H9 (cell line): ENCODE measurements around the gene ZNF8. TPM values are rescaled to one million over a fixed set of nuclear protein-coding genes. Genes with fewer than 3 reads are reported as not detected.

Source experiments
- DNase-seq: peaks from one replicate; pipeline ENCODE4 v3.0.0-alpha.2; 2017
- H2AFZ ChIP-seq: one replicate; pipeline ENCODE4 v1.6.1; 2013; ENCODE audit warnings: mild to moderate bottlenecking, low read length, control low read depth, moderate library complexity
- H2AK5ac ChIP-seq: 2 replicates; pipeline ENCODE4 v1.6.1; 2013; ENCODE audit warnings: low read length, control low read depth, mixed read lengths; ENCODE audit not compliant: insufficient read length
- H2BK120ac ChIP-seq: one replicate; pipeline ENCODE4 v1.6.1; 2013; ENCODE audit warnings: low read depth, mild to moderate bottlenecking, low read length, control low read depth, inconsistent platforms; ENCODE audit not compliant: poor library complexity, severe bottlenecking
- H2BK12ac ChIP-seq: 2 replicates; pipeline ENCODE4 v1.6.1; 2013; ENCODE audit warnings: low read length, control low read depth, mixed read lengths, low read depth; ENCODE audit not compliant: insufficient read length
- H2BK15ac ChIP-seq: 2 replicates; pipeline ENCODE4 v1.6.1; 2013; ENCODE audit warnings: low read depth, low read length, control low read depth
- H2BK20ac ChIP-seq: one replicate; pipeline ENCODE4 v1.6.1; 2013; ENCODE audit warnings: low read depth, mild to moderate bottlenecking, low read length, control low read depth, inconsistent platforms; ENCODE audit not compliant: poor library complexity, severe bottlenecking
- H2BK5ac ChIP-seq: 2 replicates; pipeline ENCODE4 v1.6.1; 2013; ENCODE audit warnings: low read length, control low read depth, mixed read lengths; ENCODE audit not compliant: insufficient read length
- H3K14ac ChIP-seq: 2 replicates; pipeline ENCODE4 v1.6.1; 2013; ENCODE audit warnings: low read length, control low read depth; ENCODE audit not compliant: insufficient read depth
- H3K18ac ChIP-seq: 2 replicates; pipeline ENCODE4 v1.6.1; 2013; ENCODE audit warnings: low read depth, mild to moderate bottlenecking, mixed read lengths, low read length, control low read depth; ENCODE audit not compliant: insufficient read length
- H3K23ac ChIP-seq: 2 replicates; pipeline ENCODE4 v1.6.1; 2013; ENCODE audit warnings: low read length, control low read depth, mixed read lengths, low read depth; ENCODE audit not compliant: insufficient read length
- H3K23me2 ChIP-seq: 2 replicates; pipeline ENCODE4 v1.6.1; 2013; ENCODE audit warnings: low read depth, mild to moderate bottlenecking, mixed read lengths, low read length, control low read depth; ENCODE audit not compliant: insufficient read length, poor library complexity, severe bottlenecking
- H3K27ac ChIP-seq: 2 replicates; pipeline ENCODE4 v1.5.1; 2013; ENCODE audit warnings: low read length, control low read depth, mixed read lengths, low read depth; ENCODE audit not compliant: insufficient read length
- H3K27me3 ChIP-seq: 2 replicates; pipeline ENCODE4 v1.6.1; 2013; ENCODE audit warnings: low read length, control low read depth, inconsistent platforms; ENCODE audit not compliant: insufficient read depth
- H3K4ac ChIP-seq: 2 replicates; pipeline ENCODE4 v1.6.1; 2013; ENCODE audit warnings: low read depth, mild to moderate bottlenecking, control low read depth, inconsistent platforms, low read length, moderate library complexity
- H3K4me1 ChIP-seq: 2 replicates; pipeline ENCODE4 v1.6.1; 2013; ENCODE audit warnings: low read length, control low read depth, inconsistent platforms; ENCODE audit not compliant: insufficient read depth
- H3K4me2 ChIP-seq: 2 replicates; pipeline ENCODE4 v1.6.1; 2013; ENCODE audit warnings: low read length, control low read depth, mixed read lengths; ENCODE audit not compliant: insufficient read length, insufficient read depth
- H3K56ac ChIP-seq: 2 replicates; pipeline ENCODE4 v1.6.1; 2013; ENCODE audit warnings: low read depth, mild to moderate bottlenecking, mixed read lengths, low read length, control low read depth; ENCODE audit not compliant: insufficient read length
- H3K79me1 ChIP-seq: 2 replicates; pipeline ENCODE4 v1.6.1; 2013; ENCODE audit warnings: low read depth, mild to moderate bottlenecking, moderate library complexity, low read length, control low read depth, inconsistent platforms; ENCODE audit not compliant: insufficient read depth, poor library complexity, severe bottlenecking
- H3K79me2 ChIP-seq: 2 replicates; pipeline ENCODE4 v1.6.1; 2013; ENCODE audit warnings: low read length, control low read depth, inconsistent platforms; ENCODE audit not compliant: insufficient read depth
- H3K9ac ChIP-seq: 2 replicates; pipeline ENCODE4 v1.6.1; 2013; ENCODE audit warnings: low read length, control low read depth, mixed read lengths; ENCODE audit not compliant: insufficient read length; ENCODE audit errors: extremely low read depth
- H3K9me3 ChIP-seq: one replicate; pipeline ENCODE4 v1.6.1; 2013; ENCODE audit warnings: low read depth, low read length, inconsistent platforms; ENCODE audit not compliant: control insufficient read depth
- H3T11ph ChIP-seq: one replicate; pipeline ENCODE4 v1.6.1; 2013; ENCODE audit warnings: mild to moderate bottlenecking, low read length, control low read depth, inconsistent platforms
- H4K20me1 ChIP-seq: one replicate; pipeline ENCODE4 v1.6.1; 2013; ENCODE audit not compliant: control insufficient read depth, insufficient read length, insufficient read depth
- H4K5ac ChIP-seq: 2 replicates; pipeline ENCODE4 v1.6.1; 2013; ENCODE audit warnings: low read depth, mild to moderate bottlenecking, mixed read lengths, low read length, control low read depth; ENCODE audit not compliant: insufficient read length
- H4K8ac ChIP-seq: replicated peaks from 2 replicates; pipeline ENCODE4 v1.6.1; 2013; ENCODE audit warnings: low read length, control low read depth, mixed read lengths, low read depth; ENCODE audit not compliant: insufficient read length
- H4K91ac ChIP-seq: 2 replicates; pipeline ENCODE4 v1.6.1; 2013; ENCODE audit warnings: low read depth, mild to moderate bottlenecking, moderate library complexity, mixed read lengths, low read length, control low read depth; ENCODE audit not compliant: insufficient read length
- H3K27ac Mint-ChIP-seq, 3 experiments: 2 replicates in 2 of 3; 3 replicates in 1 of 3; pipeline ENCODE4 v1.8.0; 2020 to 2021; ENCODE audit warnings: mixed read lengths in 3 of 3, mild to moderate bottlenecking in 1 of 3, moderate library complexity in 1 of 3
- H3K27me3 Mint-ChIP-seq: 2 replicates; pipeline ENCODE4 v1.8.0; 2021; ENCODE audit warnings: low read depth, mild to moderate bottlenecking, moderate library complexity, mixed read lengths
- H3K36me3 Mint-ChIP-seq, 3 experiments: 2 replicates in 2 of 3; 3 replicates in 1 of 3; pipeline ENCODE4 v1.8.0; 2020 to 2021; ENCODE audit warnings: low read depth in 3 of 3, mixed read lengths in 3 of 3; ENCODE audit not compliant: insufficient read depth in 1 of 3
- H3K4me1 Mint-ChIP-seq, 2 experiments: 2 replicates each; pipeline ENCODE4 v1.8.0; 2020; ENCODE audit warnings: mixed read lengths in 2 of 2
- H3K4me3 Mint-ChIP-seq, 2 experiments: 2 replicates in 1 of 2; 3 replicates in 1 of 2; pipeline ENCODE4 v1.8.0; 2020 to 2021; ENCODE audit warnings: mild to moderate bottlenecking in 2 of 2, mixed read lengths in 2 of 2, moderate library complexity in 1 of 2
- H3K9me3 Mint-ChIP-seq, 2 experiments: 2 replicates in 1 of 2; 3 replicates in 1 of 2; pipeline ENCODE4 v1.8.0; 2020; ENCODE audit warnings: mild to moderate bottlenecking in 2 of 2, mixed read lengths in 2 of 2, moderate library complexity in 1 of 2
- WGBS: extraction: QIAGEN DNeasy Blood & Tissue Kit; methylation state at CpG from one replicate; pipeline ENCODE4 v1.1.7; 2013; ENCODE audit warnings: missing lambda C conversion rate, low lambda C conversion rate, mixed read lengths; ENCODE audit not compliant: insufficient read length; ENCODE audit errors: extremely low coverage; 5-methylcytosine and 5-hydroxymethylcytosine counted together
- total RNA-seq: library from RNA; stranded (reverse); gene quantifications from 2 replicates; pipeline ENCODE4 v1.2.1, GENCODE V29; 2021
- TF ChIP-seq, protein P1 (sequence below): fragments of 200-600 bp; sonication (generic); conservative IDR thresholded peaks from 3 replicates; pipeline ENCODE4 v1.8.0; 2021; ENCODE audit warnings: antibody characterized with exemption, mild to moderate bottlenecking

The ZNF8 gene
- total RNA-seq, 1 experiment from 2014 or later = 17.3 TPM

DNA sequence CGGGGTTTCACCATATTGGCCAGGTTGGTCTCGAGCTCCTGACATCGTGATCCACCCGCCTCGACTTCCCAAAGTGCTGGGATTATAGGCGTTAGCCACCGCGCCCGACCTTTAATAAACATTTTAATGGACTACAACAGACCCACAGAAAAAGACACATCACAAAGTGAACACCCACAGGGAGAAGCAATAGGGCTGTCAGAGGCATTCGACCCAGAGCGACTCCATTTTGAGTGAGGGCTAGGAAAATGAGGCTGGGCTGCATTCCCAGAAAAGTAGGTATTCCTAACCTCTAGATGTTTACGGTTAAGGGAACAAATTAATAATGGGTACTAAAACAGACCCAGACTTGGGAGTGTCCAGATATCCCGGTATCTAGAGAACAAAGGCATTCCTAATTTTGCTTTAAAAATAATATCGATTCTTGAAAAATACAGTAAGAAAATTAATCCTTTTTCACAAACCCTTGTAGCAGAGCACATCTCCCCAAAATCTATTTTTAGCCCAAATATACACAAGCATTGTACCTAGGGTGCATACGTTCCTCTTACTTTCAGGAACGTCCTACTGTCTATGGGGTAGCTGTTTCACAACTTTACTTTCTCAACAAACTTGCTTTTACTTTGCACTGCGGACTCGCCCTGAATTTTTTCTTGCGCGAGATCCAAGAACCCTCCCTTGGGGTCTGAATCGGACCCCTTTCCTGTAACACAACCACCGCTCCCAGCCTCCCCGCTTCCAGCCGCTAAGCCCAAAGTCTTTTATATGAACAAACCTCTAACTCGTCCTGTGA is 811 bp upstream of the ZNF8 start:
- H3K27me3 ChIP-seq = no peaks in the 10 kb centered on the region
- no peak for DNase-seq

More for the DNA sequence above, 811 bp upstream of the ZNF8 start:
- no peak overlapping the region for H3K56ac ChIP-seq
- peaks cover 9% of the 10 kb centered on the region; the same call in 1 of the 2 replicates for H3K4me1 ChIP-seq
- Mint-ChIP-seq H3K9me3 (peaks cover 0 to 3% of the 10 kb centered on the region in 2 experiments; a peak in 1 of 5 replicates), H3K36me3 (peaks cover 28 to 40% (median 37%) of the 10 kb centered on the region in 3 experiments; a peak in 6 of 7 replicates), H3K27me3 (no peaks in the 10 kb centered on the region), H3K4me1 (peaks cover 22 to 26% of the 10 kb centered on the region in 2 experiments), H3K27ac (peak overlapping the region; percentile 90 to 98 (median 98); a peak in 6 of 7 replicates), H3K4me3 (peak overlapping the region; percentile 93 to 98)
- H4K5ac ChIP-seq = no peak overlapping the region
- H3K18ac ChIP-seq = peak overlapping the region; percentile 1
- H3T11ph ChIP-seq = no peak overlapping the region
- no peak overlapping the region for H2BK20ac ChIP-seq
- no peak overlapping the region for H3K14ac ChIP-seq
- no peak overlapping the region for H3K27ac ChIP-seq
- no peak overlapping the region for H2BK120ac ChIP-seq
- no peak overlapping the region for H2AFZ ChIP-seq
- no peak overlapping the region for H3K23ac ChIP-seq
- no peaks in the 10 kb centered on the region for H3K9me3 ChIP-seq
- H2BK15ac ChIP-seq = no peak overlapping the region
- TF ChIP-seq, protein P1, sequence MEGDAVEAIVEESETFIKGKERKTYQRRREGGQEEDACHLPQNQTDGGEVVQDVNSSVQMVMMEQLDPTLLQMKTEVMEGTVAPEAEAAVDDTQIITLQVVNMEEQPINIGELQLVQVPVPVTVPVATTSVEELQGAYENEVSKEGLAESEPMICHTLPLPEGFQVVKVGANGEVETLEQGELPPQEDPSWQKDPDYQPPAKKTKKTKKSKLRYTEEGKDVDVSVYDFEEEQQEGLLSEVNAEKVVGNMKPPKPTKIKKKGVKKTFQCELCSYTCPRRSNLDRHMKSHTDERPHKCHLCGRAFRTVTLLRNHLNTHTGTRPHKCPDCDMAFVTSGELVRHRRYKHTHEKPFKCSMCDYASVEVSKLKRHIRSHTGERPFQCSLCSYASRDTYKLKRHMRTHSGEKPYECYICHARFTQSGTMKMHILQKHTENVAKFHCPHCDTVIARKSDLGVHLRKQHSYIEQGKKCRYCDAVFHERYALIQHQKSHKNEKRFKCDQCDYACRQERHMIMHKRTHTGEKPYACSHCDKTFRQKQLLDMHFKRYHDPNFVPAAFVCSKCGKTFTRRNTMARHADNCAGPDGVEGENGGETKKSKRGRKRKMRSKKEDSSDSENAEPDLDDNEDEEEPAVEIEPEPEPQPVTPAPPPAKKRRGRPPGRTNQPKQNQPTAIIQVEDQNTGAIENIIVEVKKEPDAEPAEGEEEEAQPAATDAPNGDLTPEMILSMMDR = no peak
- H3K79me1 ChIP-seq = peaks cover 12% of the 10 kb centered on the region
- no peak overlapping the region for H2BK12ac ChIP-seq
- H3K4me2 ChIP-seq = peak overlapping the region; percentile 68
- peak overlapping the region; percentile 81 for H3K9ac ChIP-seq
- H2BK5ac ChIP-seq = no peak overlapping the region
- peaks cover 31% of the 10 kb centered on the region for H3K79me2 ChIP-seq
- H3K23me2 ChIP-seq = peaks cover 5% of the 10 kb centered on the region
- H4K8ac ChIP-seq = no peak overlapping the region
- no peak overlapping the region for H2AK5ac ChIP-seq
- H3K4ac ChIP-seq = no peak overlapping the region
- H4K20me1 ChIP-seq = peaks cover 2% of the 10 kb centered on the region
- no CpG with 5 or more reads among the region's 25 CpGs for whole genome bisulfite sequencing
- no peak overlapping the region for H4K91ac ChIP-seq
